Cardiac septum (tissue), 1 donor: Measurements from ENCODE around the gene SHOC2. TPM values are rescaled to one million over a fixed set of nuclear protein-coding genes. Genes with fewer than 3 reads are reported as not detected.
A peak's percentile ranks its signal among the peaks of the same experiment; 100 is the strongest.

Experiments used
- DNase-seq: peaks from one replicate; pipeline ENCODE4 v3.0.0-alpha.2; 2020; ENCODE audit warnings: low spot score
- intact Hi-C: fragments of 100-400 bp; cut with DNase I; formaldehyde crosslinking; loops from one replicate; pipeline ENCODE4 v1.14.0; 2022
- long read RNA-seq: library from polyadenylated mRNA; unstranded; transcript quantifications from one replicate; pipeline ENCODE4 v2.0.0, GENCODE V29; 2021
- total RNA-seq: library from RNA; stranded (reverse); fragmentation: NEBNext Ultra II Directional; extraction: Animal tissue kit (Norgen Biotek cat#: 25700); gene quantifications from one replicate; pipeline ENCODE4 v1.2.1, GENCODE V29; 2021
- donor health status: DM: no; HTN: no; CAD: no.

The SHOC2 gene
- total RNA-seq = 51.4 TPM
- long read RNA-seq, transcript SHOC2-202 (9 exons, 3,943 nt) = major isoform, 27 of 37 reads
- long read RNA-seq, partial matches to known transcripts = 6 of 37 reads
- long read RNA-seq, other reads (novel, unspliced or antisense) = 4 of 37 reads

DNA sequence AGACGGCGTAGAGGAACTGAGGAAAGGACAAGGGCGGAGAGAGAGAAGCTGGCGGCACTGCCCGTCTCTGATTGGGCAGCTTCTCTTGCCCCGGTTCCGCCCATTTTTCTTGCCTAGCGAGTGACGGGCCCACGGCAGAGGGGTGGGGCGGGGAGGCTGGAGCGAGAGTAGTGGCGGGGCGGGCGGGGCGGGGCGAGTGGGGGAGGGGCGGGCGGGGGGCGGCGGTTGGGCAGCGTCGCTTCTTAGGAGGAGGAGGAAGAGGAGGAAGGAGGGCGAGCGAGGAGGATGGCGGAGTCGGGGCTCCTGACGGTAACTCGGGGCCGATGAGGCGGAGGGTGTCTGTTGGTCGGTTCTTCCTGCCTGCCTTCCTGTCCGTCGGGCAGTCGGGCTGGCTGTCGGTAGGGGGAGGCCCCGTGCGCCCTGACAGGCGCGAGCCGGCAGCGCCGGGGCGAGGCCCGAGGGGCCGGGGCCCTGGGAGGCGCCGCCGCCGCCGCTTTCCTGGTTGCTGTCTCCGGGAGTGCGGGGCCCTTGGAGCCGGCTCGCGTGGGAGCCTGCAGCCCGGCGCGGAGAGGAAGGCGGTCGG, at the start of gene SHOC2:
Gene SHOC2 (plus strand): TSS at position 256 of the 583 bp plus-strand sequence. CDS start 44,755 bp downstream, outside the sequence.
- intact Hi-C loops = loop anchor here (5.0 kb wide), 1 partner anchor 47 kb away; the partner anchor contains the start of gene PDCD4
- DNase-seq = peak; percentile 99

DNA sequence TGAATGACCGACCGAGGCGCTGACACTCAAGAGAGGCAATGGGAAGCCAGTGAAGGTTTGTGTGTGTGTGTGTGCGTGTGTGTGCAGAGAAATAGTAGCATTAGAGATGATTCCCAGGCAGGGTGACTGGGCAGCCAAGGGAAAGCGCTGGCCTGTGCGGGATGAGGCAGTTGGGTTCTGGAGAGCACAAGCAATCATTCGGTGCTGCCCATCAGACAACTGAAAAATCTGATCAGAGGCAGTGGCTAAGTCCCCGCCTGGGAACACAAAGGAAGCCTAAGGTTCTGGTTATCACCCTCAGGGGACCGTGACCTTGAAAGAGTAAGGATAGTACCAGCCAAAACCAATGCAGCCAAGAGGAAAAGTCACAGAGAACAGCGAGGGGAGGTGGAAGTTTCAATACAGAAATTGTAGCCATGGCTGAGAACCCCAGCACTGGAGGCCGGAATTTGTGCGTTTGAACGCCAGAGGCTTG, 48.5 kb upstream of the SHOC2 start:
- DNase-seq = no peak
- intact Hi-C loops = loop anchor here (5.0 kb wide), 3 partner anchors 46 to 69 kb away; partner anchors contain the start of genes BBIP1 and SHOC2

DNA sequence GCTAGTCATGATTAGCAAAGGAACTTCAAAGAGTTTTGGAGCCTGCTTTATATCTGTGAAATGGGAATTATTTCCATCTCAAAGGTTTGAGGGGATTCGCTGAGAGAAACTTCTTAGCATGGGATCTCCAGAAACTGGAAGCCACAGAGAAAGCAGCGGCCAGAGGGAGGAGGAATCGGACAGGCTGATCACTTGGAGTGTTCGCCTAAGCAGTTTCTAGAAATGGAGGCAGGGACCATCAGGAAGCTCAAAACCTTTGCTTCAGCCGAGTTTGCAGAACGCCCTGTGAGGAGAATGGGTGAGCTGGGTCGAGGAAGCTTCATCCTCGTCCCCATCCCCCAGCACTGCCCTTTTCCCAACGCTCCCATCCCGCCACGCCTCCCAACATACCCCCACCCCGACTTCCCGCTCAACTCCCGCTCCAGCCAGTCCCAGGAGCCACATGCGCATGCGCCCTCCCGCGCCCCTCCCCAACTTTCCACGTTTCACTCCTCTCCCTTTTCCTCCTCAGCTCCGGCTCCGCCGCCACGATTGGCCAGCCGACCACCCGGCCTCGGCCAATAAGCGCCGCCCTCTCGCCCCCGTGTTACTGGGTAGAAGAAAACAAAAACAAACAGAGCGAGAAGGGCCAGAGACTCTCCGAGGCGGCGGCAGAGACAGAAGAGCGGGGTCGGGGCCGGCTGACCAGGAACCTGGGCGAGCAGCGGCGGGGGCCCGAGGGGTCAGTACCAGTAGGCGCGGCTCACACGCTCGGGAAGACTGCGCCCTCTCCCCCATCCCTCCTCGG, 47.9 kb upstream of the SHOC2 start, which contains the start of gene PDCD4:
Gene PDCD4 (plus strand): TSS at position 631 of the 787 bp plus-strand sequence. CDS start 4,100 bp downstream, outside the sequence.
- intact Hi-C loops = loop anchor here (1.0 to 5.0 kb wide), 4 partner anchors 46 to 125 kb away; partner anchors contain the start of genes BBIP1 and SHOC2
- DNase-seq = peak; percentile 100

DNA sequence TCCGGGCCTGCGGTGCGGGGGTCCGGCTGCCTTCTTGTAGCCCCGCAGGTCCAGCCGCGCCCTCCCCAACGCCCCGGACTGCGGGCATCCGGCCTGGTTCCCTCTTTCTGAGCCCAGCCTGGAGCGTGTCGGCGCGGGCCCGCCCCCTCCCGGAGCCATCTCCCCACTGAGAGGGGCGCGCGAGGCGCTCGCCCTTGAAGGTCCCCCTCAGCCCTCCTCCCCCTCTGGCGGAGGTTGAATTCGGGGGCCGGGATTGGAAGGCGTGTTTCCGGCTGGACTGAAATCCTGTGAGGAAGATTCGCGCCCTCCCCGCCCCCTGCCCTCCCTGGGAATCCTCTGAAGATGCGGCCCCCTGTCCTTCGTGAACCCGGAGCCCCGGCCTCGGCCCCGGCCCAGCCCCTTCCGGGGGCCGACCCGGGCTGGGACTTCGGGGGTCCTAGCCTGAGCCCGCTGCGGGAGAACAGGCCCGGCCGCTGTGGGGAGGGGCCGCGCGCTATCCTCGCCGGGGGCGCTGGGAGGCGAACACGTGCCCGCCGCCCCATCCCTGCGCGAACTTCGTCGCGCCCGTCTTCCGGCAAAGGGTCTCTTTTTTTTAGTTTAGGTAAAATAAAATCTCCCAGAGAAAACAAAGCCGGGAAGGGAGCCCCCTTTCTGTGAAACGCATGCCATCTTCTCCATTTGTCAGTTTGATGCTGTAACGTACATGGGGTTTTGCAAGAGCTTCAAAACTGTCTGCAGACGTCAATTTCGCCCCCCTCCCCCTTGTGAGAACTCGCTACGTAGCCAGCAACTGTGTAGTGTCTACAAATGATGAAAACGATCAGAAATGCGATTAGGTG, 47.0 kb upstream of the SHOC2 start:
- intact Hi-C loops = loop anchor here (1.0 to 5.0 kb wide), 4 partner anchors 45 to 126 kb away; partner anchors contain the start of genes BBIP1 and SHOC2
- peak; percentile 89 for DNase-seq

DNA sequence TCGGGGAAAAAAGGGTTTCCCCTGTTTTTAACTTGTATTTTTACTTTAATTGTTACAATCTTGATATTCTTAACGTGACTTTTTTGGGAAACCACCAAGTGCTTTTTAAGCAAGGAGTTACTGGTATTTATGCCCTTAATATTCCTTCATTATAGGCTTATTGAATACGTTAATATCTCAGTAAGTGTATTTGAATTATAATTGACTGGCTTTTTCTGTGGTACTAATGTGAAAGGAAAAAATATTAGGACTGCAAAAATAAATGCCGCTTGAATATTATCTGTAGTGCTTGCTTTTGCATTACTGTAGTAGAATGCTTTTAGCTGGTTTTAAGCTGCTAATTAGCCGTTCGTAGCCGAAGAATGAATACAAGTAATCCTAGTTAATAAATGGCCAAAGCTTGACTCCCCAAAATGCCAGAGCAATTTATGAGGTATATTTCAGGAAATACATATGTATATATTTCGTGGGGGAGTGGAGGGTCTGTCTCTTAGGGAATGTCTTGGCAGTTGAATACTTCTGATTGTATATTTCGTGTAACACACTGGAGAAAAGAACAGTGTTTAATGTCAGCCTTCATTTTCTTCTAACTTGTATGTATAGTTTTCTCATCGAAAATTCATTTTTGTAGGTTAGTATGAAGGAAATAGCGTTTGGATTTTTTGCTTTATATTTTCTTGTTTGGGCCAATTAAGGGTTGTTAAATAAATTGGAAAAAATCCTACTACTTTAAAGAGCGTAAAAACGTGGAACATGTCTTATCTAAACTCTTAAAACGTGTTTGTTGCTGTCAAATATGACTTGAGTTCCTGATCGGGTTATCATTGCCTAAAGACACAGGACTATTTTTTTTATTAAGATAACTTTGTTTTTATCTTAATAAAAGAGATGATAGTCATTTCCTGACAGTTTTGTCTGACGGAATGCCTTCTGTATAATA, 46.1 kb upstream of the SHOC2 start:
- intact Hi-C loops = loop anchor here (1.0 to 5.0 kb wide), 4 partner anchors 44 to 127 kb away; partner anchors contain the start of genes BBIP1 and SHOC2

DNA sequence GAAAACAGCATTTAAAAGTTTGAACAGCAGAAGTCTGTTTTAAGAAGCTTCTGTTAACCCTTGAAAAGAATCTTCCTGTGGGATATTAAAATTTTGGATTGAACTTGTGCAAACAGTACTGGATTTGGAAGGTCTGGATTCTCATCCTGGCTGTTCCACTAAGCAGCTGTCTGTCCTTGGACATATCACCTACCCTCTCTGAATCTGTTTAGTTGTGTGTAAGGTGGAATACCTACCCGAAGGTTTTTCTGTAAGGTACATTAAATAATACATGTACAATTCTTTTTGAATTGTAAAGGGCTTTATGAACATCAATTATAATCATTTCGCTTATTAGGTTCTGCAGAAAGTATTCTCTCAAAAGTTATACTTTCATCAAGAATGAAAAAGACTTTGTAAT, 45.5 kb upstream of the SHOC2 start:
- no peak for DNase-seq
- intact Hi-C loops = loop anchor here (5.0 kb wide), 3 partner anchors 43 to 72 kb away; partner anchors contain the start of genes BBIP1 and SHOC2

More for the DNA sequence above, 46.1 kb upstream of the SHOC2 start:
- no peak for DNase-seq

DNA sequence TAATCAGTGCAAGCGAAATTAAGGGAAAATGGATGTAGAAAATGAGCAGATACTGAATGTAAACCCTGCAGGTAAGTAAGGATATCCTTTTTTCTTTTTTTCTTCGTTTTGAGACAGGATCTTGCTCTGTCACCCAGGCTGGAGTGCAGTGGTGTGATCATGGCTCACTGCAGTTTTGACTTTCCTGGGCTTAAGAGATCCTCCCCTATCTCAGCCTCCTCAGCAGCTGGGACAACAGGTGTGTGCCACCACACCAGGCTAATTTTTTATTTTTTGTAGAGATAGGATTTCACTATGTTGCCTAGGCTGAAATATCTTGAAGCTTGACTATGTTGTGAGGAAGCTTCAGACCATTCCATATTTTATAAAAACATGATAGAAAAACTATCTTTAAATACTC, 43.4 kb upstream of the SHOC2 start:
- intact Hi-C loops = no loop called here
- DNase-seq = no peak

DNA sequence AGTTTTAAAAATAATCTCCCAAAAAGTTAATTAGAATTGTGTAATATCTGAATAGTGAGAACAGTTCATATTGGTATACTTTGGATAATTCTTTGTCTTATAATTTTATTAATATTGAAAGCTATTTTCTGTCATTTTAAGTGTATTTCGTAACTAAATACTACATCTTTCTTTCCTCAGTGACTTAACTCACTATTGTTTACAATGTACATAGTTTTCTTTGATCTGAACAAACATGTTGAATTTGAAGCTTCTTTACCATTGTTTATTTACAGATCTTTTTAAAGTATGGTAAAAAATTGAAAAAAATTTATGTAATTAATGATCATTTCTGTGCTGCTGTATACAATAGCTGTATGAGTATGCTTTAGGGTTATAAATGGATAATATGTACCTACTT, 42.6 kb upstream of the SHOC2 start:
- intact Hi-C loops = no loop called here
- no peak for DNase-seq

DNA sequence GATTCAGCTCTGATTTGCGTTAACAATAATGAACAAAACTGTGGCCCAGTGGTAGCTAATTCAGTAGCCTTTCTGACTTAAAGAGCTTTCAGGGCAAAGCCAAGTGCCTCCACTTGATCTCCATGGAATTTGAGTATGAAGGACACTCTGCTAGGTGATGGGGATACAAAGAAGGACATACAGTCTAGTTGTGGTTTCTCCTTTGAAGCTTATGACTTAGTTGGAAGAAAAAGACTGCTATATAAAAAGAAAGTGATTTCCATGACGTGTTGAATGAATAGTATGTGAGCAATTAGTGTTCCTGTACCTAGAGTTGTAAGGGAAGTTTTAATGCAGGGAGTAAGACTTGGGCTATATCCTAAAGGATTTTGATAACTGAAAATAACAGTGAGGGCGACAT, 39.4 kb upstream of the SHOC2 start:
- intact Hi-C loops = no loop called here
- no peak for DNase-seq

DNA sequence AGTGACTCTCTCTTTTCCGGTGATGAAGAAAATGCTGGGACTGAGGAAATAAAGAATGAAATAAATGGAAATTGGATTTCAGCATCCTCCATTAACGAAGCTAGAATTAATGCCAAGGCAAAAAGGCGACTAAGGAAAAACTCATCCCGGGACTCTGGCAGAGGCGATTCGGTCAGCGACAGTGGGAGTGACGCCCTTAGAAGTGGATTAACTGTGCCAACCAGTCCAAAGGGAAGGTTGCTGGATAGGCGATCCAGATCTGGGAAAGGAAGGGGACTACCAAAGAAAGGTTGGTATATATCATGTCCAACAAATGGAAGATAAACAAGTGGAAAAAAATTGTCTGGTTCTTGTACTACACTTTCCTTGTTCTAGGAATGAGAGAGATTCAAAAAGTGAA, 38.2 kb upstream of the SHOC2 start:
- DNase-seq = no peak
- intact Hi-C loops = no loop called here

DNA sequence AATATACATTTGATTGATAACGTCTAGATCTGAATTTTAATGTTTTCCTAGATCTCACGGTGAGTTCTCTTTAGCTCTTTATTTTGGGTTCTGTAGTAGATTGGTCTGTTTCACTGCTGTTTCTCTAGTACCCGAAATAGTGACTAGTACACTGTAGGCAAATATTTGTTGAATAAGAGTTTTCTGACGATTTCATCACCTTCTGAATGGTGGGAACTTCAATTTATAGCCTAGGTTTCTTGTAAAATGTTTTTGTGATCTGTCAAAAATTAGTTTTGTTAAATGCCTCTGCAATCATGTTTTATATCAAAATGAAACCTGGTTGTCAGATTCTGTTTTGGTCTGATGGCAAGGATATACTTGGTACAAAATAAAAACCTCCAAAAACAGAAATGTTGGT, 37.5 kb upstream of the SHOC2 start:
- intact Hi-C loops = no loop called here
- DNase-seq = no peak

DNA sequence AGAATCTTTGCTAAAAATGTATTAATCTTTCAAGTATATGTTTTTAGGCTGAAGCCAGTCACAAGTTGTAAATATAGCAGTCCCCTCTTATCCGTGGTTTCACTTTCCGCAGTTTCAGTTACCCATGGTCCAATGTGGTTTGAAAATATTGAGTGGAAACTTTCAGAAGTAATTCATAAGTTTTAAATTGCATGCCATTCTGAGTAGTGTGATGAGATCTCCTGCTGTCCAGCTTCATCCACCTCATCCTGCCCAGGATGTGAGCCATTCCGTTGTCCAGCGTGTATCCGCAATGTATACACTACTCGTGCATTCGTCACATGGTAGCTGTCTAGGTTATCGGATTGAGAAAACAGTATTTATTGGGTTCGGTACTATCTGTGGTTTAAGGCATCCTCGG, 35.5 kb upstream of the SHOC2 start:
- intact Hi-C loops = no loop called here
- DNase-seq = no peak

DNA sequence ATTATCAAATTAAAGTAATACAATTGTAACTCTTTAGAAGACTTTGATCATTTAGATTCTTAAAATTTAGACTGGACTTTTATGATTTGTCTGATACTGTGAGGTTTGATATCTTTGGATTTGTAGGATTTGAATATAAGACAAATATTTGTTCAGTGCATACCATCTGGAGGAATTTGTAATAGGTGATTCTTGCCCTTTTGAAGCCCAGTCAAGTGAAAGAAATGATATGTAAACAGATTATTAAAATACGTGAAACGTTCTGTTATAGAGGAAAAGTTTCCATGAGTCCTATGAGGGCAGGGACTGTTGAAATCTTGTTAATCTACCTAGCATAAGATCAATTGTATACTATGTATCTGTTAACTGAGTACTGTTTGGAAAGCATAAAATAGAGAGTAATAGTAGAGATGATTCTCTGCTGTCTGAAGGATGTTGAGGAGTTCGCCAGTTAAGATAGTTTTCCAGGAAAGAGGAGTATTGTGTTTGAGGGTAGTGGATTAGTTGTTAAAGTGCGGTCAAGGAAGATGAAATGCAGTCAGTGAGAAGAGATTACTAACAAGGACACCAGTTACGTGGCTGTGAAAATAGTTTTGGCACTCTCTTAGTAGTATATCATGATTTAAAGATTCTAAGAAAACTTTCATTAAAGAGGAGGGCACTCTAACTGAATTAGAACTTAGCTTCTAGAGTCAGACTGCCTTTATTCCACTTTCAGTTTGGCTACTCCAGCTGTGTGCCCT, 33.3 kb upstream of the SHOC2 start:
- intact Hi-C loops = no loop called here
- DNase-seq = no peak

DNA sequence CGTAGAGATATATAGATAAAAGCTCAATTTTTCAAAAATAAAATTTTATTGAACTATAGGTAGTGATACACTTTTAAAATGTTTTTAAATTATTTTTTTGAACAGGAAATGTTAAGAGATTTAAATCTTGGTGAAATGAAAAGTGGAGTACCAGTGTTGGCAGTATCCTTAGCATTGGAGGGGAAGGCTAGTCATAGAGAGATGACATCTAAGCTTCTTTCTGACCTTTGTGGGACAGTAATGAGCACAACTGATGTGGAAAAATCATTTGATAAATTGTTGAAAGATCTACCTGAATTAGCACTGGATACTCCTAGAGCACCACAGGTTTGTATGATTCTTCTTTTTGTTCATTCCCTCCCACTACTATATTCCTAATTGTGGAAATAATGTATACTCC, 31.8 kb upstream of the SHOC2 start:
- DNase-seq = no peak
- intact Hi-C loops = no loop called here

DNA sequence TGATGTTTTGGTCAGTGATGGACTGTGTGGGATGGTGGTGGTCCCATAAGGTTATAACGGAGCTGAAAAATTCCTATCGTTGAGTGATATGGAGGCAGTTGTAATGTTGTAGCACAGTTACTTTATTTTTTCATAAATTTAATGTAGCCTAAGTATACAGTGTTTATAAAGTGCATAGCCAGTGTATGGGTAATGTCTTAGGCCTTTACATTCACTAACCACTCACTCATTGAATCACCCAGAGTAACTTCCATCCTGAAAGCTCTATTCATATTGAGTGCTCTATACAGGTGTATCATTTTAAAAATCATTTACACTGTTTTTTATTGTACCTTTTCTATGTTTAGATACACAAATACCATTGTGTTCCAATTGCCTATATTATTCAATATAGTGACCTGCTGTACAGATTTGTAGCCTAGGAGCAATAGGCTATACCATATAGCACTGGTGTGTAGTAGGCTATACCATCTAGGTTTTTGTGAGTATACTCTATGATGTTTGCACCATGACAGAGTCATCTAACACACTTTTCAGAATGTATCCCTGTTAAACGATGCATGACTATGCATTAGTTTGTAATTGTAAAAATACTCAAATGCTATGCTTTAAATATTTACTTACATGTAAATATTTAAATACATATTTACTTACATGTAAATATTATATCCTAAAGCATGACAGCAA, 26.7 kb upstream of the SHOC2 start:
- intact Hi-C loops = loop anchor here (2.0 to 10.0 kb wide), 3 partner anchors 90 to 278 kb away; no protein-coding TSS in a partner anchor
- no peak for DNase-seq

DNA sequence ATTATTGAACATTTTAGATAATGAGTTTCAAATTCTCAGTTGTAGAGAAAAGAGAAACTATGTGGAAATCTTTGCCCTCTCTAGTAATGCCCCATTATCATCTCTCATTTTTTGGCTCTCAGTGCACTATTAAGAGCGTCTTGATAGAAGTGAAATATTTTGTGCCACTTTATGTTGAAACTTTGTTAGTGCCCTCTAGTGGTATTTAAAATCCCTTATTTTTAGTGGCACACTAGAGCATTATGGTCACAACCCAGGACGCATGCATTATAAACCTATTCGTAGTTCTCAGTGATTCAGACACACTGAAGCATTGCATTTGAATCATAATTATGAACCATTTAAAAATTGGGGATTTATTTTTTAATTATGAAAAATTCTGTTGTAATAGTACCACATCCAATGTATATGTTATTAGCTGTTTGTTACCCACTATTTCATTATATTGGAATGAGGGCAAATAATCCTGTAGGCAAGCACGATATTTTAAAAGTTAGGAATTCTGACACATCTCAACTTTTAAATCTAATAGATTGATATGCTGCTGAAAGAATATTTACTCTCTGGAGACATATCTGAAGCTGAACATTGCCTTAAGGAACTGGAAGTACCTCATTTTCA, 25.7 kb upstream of the SHOC2 start:
- intact Hi-C loops = loop anchor here (2.0 to 10.0 kb wide), 3 partner anchors 91 to 279 kb away; no protein-coding TSS in a partner anchor
- no peak for DNase-seq
